HL-60 (cell line): ENCODE measurements around the gene NAALAD2.
"Not testable (repeated sequence)": the region's sequence is repeated elsewhere in the genome, so short reads cannot be mapped to it uniquely, and the experiment has no call there.

Experiments used
- DNase-seq, 2 experiments: peaks; one replicate each; pipeline ENCODE4 v3.0.0-alpha.2; 2010 to 2020; ENCODE audit warnings: low read depth in 1 of 2, low spot score in 1 of 2
- H3K27ac ChIP-seq: fragments of 250-450 bp; sonication (Bioruptor Pico); replicated peaks from 2 replicates; pipeline ENCODE4 v1.5.1; 2020; ENCODE audit warnings: mild to moderate bottlenecking, moderate library complexity
- H3K27me3 ChIP-seq: fragments of 250-450 bp; sonication (Bioruptor Pico); 2 replicates; pipeline ENCODE4 v1.5.1; 2021; ENCODE audit warnings: mild to moderate bottlenecking, moderate library complexity; ENCODE audit not compliant: insufficient read depth, poor library complexity, severe bottlenecking
- H3K4me3 ChIP-seq: replicated peaks from 2 replicates; pipeline ENCODE4 v1.5.1; 2011; ENCODE audit warnings: mild to moderate bottlenecking, control low read depth, low read length; ENCODE audit not compliant: insufficient read depth
- CTCF ChIP-seq: IDR thresholded peaks from one replicate; pipeline ENCODE4 v1.5.1; 2011; ENCODE audit warnings: low read length, control low read depth, inconsistent platforms; ENCODE audit not compliant: insufficient read depth
- GABPA ChIP-seq: IDR thresholded peaks from 2 replicates; pipeline ENCODE4 v1.6.1; 2012; ENCODE audit warnings: low read depth
- POLR2AphosphoS5 ChIP-seq: IDR thresholded peaks from 2 replicates; pipeline ENCODE4 v1.6.1; 2012; ENCODE audit warnings: low read depth
- SPI1 ChIP-seq: IDR thresholded peaks from 2 replicates; pipeline ENCODE4 v1.6.1; 2012; ENCODE audit warnings: low read depth, mild to moderate bottlenecking, borderline replicate concordance
- TF ChIP-seq, protein P1 (sequence below): IDR thresholded peaks from 2 replicates; pipeline ENCODE4 v1.6.1; 2012; ENCODE audit warnings: low read depth; ENCODE audit not compliant: insufficient replicate concordance

NAALAD2 gene

DNA sequence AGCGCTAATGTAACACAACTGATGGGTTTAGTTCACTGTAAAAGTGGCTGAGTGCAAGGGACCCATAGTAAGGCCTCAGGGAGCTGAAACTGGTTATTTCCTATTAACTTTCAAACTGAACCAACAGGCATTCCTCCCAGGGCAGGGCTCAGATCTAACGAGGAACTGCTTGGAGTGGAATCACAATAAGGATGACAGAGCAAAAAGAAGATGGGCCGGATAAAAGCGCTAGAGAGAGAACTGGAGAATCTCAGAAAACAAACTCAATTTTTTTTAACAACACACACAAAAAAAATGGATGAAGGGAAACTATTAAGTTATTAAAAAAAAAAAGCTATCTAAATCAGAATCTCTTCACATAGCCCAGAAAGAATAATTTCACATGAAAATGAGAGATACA is 102.5 kb downstream of the NAALAD2 start:
- TF ChIP-seq GABPA: no peak
- TF ChIP-seq, protein P1, sequence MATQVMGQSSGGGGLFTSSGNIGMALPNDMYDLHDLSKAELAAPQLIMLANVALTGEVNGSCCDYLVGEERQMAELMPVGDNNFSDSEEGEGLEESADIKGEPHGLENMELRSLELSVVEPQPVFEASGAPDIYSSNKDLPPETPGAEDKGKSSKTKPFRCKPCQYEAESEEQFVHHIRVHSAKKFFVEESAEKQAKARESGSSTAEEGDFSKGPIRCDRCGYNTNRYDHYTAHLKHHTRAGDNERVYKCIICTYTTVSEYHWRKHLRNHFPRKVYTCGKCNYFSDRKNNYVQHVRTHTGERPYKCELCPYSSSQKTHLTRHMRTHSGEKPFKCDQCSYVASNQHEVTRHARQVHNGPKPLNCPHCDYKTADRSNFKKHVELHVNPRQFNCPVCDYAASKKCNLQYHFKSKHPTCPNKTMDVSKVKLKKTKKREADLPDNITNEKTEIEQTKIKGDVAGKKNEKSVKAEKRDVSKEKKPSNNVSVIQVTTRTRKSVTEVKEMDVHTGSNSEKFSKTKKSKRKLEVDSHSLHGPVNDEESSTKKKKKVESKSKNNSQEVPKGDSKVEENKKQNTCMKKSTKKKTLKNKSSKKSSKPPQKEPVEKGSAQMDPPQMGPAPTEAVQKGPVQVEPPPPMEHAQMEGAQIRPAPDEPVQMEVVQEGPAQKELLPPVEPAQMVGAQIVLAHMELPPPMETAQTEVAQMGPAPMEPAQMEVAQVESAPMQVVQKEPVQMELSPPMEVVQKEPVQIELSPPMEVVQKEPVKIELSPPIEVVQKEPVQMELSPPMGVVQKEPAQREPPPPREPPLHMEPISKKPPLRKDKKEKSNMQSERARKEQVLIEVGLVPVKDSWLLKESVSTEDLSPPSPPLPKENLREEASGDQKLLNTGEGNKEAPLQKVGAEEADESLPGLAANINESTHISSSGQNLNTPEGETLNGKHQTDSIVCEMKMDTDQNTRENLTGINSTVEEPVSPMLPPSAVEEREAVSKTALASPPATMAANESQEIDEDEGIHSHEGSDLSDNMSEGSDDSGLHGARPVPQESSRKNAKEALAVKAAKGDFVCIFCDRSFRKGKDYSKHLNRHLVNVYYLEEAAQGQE: no peak
- no peak for TF ChIP-seq SPI1
- no peak for DNase-seq
- no peak overlapping the region for H3K27ac ChIP-seq
- H3K4me3 ChIP-seq: no peak overlapping the region
- H3K27me3 ChIP-seq: no peaks in the 10 kb centered on the region

- H3K27ac ChIP-seq, H3K27me3 ChIP-seq, DNase-seq, H3K4me3 ChIP-seq: not testable (repeated sequence)
Observed at GRCh38 chr11:90239967-90240636, 105.6 kb downstream of the NAALAD2 start.

GRCh38 chr11:90241414-90241813 is 107.0 kb downstream of the NAALAD2 start:
- no peak for DNase-seq
- H3K27ac ChIP-seq: no peak overlapping the region
- TF ChIP-seq, protein P1: no peak
- no peak for TF ChIP-seq GABPA
- no peak for TF ChIP-seq POLR2AphosphoS5
- no peak for TF ChIP-seq SPI1
- no peak for TF ChIP-seq CTCF
- no peak overlapping the region for H3K4me3 ChIP-seq
- H3K27me3 ChIP-seq: no peaks in the 10 kb centered on the region
